ACC112 (cell line): Measurements from ENCODE around the gene ANAPC5.
A peak's percentile ranks its signal among the peaks of the same experiment; 100 is the strongest.

Source experiments
- H2AFZ ChIP-seq: fragments of 200-600 bp; sonication (generic); one replicate; pipeline ENCODE4 v1.6.0; 2017; ENCODE audit warnings: antibody characterized with exemption, low read length; ENCODE audit not compliant: unreplicated experiment
- H3K27ac ChIP-seq: fragments of 200-600 bp; sonication (generic); 2 replicates; pipeline ENCODE4 v1.5.1; 2014; ENCODE audit warnings: low read depth, mild to moderate bottlenecking, antibody characterized with exemption, low read length, moderate library complexity
- H3K27me3 ChIP-seq: fragments of 200-600 bp; sonication (generic); 2 replicates; pipeline ENCODE4 v1.6.1; 2014; ENCODE audit warnings: mild to moderate bottlenecking, antibody characterized with exemption, low read length, moderate library complexity, mixed read lengths; ENCODE audit not compliant: insufficient read depth
- H3K36me3 ChIP-seq: fragments of 200-600 bp; sonication (generic); 2 replicates; pipeline ENCODE4 v1.6.1; 2016; ENCODE audit warnings: mild to moderate bottlenecking, antibody characterized with exemption, low read length, moderate library complexity, mixed read lengths; ENCODE audit not compliant: insufficient read depth
- H3K4me1 ChIP-seq: fragments of 200-600 bp; sonication (generic); one replicate; pipeline ENCODE4 v1.6.1; 2016; ENCODE audit warnings: low read length, mixed read lengths; ENCODE audit not compliant: insufficient read depth, unreplicated experiment, control insufficient read depth
- H3K4me3 ChIP-seq: fragments of 200-600 bp; sonication (generic); 2 replicates; pipeline ENCODE4 v1.5.1; 2014; ENCODE audit warnings: mild to moderate bottlenecking, low read depth, low read length
- H3K79me2 ChIP-seq: fragments of 200-600 bp; sonication (generic); one replicate; pipeline ENCODE4 v1.6.0; 2016; ENCODE audit warnings: low read length; ENCODE audit not compliant: control insufficient read depth, unreplicated experiment, insufficient read depth

The ANAPC5 gene

GRCh38 chr12:121365416-121366062 lies 13.3 kb upstream of the ANAPC5 start:
- Histone ChIP-seq H3K27ac (no peak overlapping the region), H3K4me3 (no peak overlapping the region), H3K27me3 (no peaks in the 10 kb centered on the region), H3K4me1 (peaks cover 8% of the 10 kb centered on the region), H3K79me2 (no peaks in the 10 kb centered on the region), H2AFZ (no peak overlapping the region), H3K36me3 (no peaks in the 10 kb centered on the region)

- Histone ChIP-seq H3K4me3 (no peak overlapping the region), H3K36me3 (no peaks in the 10 kb centered on the region), H3K79me2 (no peaks in the 10 kb centered on the region), H3K27me3 (no peaks in the 10 kb centered on the region), H3K4me1 (peaks cover 8% of the 10 kb centered on the region), H3K27ac (no peak overlapping the region), H2AFZ (peak overlapping the region; percentile 46)
These were observed 12.5 kb upstream of the ANAPC5 start for GRCh38 chr12:121364683-121365121.

DNA sequence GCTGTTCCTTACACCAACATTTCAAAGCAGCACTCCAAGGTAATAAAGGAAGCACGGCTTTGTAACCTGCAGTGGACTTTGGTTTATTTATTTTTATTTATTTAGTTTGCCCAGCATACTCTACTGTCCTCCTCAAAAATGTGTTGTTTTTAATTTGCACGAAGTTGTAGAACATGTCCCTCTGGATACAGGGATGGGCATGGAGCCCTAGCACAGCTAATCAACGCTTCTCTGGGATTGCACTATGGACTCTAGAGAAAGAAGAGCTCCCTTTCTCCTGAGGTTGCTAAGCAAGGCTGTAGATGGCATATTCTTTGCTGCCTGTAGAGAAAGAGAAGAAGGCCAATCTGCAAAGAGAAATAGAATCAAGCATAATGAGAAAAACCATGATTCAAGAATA lies 5.9 kb upstream of the ANAPC5 start:
- H3K36me3 ChIP-seq: no peaks in the 10 kb centered on the region
- H3K27ac ChIP-seq: no peak overlapping the region
- H3K4me3 ChIP-seq: no peak overlapping the region
- no peaks in the 10 kb centered on the region for H3K4me1 ChIP-seq
- H3K79me2 ChIP-seq: no peaks in the 10 kb centered on the region
- no peak overlapping the region for H2AFZ ChIP-seq
- H3K27me3 ChIP-seq: no peaks in the 10 kb centered on the region

- Histone ChIP-seq H2AFZ (no peak overlapping the region), H3K27me3 (no peaks in the 10 kb centered on the region), H3K79me2 (no peaks in the 10 kb centered on the region), H3K4me1 (no peaks in the 10 kb centered on the region), H3K27ac (no peak overlapping the region), H3K4me3 (no peak overlapping the region), H3K36me3 (no peaks in the 10 kb centered on the region)
These were observed 5.1 kb upstream of the ANAPC5 start for GRCh38 chr12:121357331-121357730.

GRCh38 chr12:121356657-121357056 lies 4.4 kb upstream of the ANAPC5 start:
- Histone ChIP-seq H3K27ac (no peak overlapping the region), H2AFZ (no peak overlapping the region), H3K79me2 (peaks cover 5% of the 10 kb centered on the region), H3K4me1 (no peaks in the 10 kb centered on the region), H3K4me3 (no peak overlapping the region), H3K36me3 (no peaks in the 10 kb centered on the region), H3K27me3 (no peaks in the 10 kb centered on the region)

DNA sequence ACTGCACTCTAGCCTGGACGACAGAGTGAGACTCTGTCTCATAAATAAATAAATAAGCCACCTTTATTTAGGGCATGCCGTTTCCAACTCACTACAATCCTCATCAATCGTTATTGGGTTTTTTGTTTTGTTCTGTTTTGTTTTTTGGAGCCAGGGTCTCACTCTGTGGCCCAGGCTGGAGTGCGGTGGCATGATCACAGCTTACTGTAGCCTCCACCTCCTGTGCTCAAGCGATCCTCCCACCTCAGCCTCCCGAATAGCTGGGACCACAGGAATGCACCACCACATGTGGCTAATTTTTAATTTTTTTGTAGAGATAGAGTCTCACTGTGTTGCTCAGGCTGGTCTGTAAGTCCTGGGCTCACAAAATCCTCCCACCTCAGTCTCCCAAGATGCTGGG lies 3.6 kb upstream of the ANAPC5 start:
- Histone ChIP-seq H3K36me3 (no peaks in the 10 kb centered on the region), H2AFZ (no peak overlapping the region), H3K4me1 (peaks cover 2% of the 10 kb centered on the region), H3K27me3 (no peaks in the 10 kb centered on the region), H3K27ac (no peak overlapping the region), H3K4me3 (no peak overlapping the region), H3K79me2 (peaks cover 13% of the 10 kb centered on the region)

DNA sequence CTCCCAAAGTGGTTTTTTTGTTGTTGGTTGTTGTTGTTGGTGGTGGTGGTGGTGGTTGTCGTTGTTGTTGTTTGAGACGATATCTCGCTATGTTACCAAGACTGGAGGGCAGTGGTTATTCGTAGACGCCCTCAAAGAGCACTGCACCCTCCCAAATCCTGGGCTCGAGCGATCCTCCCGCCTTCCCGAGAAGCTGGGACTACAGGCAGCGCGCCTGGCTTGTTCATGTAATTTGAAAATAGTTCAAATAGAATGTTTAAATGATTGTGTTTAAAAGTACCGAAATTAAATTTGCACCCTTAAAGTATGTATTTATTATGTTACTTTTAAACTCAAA lies 439 bp upstream of the ANAPC5 start:
- H3K79me2 ChIP-seq: peaks cover 33% of the 10 kb centered on the region
- peak overlapping the region; percentile 96 for H3K4me3 ChIP-seq
- H3K4me1 ChIP-seq: peaks cover 6% of the 10 kb centered on the region
- no peaks in the 10 kb centered on the region for H3K27me3 ChIP-seq
- no peaks in the 10 kb centered on the region for H3K36me3 ChIP-seq
- H3K27ac ChIP-seq: peak overlapping the region; percentile 60
- peak overlapping the region; percentile 93 for H2AFZ ChIP-seq

- Histone ChIP-seq H2AFZ (no peak overlapping the region), H3K27ac (no peak overlapping the region), H3K4me3 (no peak overlapping the region), H3K79me2 (peaks cover 29% of the 10 kb centered on the region), H3K36me3 (peaks cover 15% of the 10 kb centered on the region), H3K4me1 (peaks cover 6% of the 10 kb centered on the region), H3K27me3 (no peaks in the 10 kb centered on the region)
These were observed 5.5 kb downstream of the ANAPC5 start for GRCh38 chr12:121346747-121347146.

- Histone ChIP-seq H3K36me3 (peaks cover 15% of the 10 kb centered on the region), H3K27me3 (no peaks in the 10 kb centered on the region), H3K27ac (no peak overlapping the region), H3K79me2 (peaks cover 15% of the 10 kb centered on the region), H3K4me3 (no peak overlapping the region), H3K4me1 (no peaks in the 10 kb centered on the region), H2AFZ (no peak overlapping the region)
These were observed 6.9 kb downstream of the ANAPC5 start for GRCh38 chr12:121345151-121345815.

- H3K4me1 ChIP-seq: no peaks in the 10 kb centered on the region
- no peaks in the 10 kb centered on the region for H3K27me3 ChIP-seq
- peaks cover 15% of the 10 kb centered on the region for H3K36me3 ChIP-seq
- no peak overlapping the region for H3K4me3 ChIP-seq
- H2AFZ ChIP-seq: no peak overlapping the region
- H3K27ac ChIP-seq: no peak overlapping the region
- peaks cover 9% of the 10 kb centered on the region for H3K79me2 ChIP-seq
These were observed 7.7 kb downstream of the ANAPC5 start for GRCh38 chr12:121344506-121344905.

GRCh38 chr12:121337416-121337815 lies 14.8 kb downstream of the ANAPC5 start:
- Histone ChIP-seq H3K27me3 (no peaks in the 10 kb centered on the region), H2AFZ (no peak overlapping the region), H3K79me2 (no peaks in the 10 kb centered on the region), H3K4me1 (no peaks in the 10 kb centered on the region), H3K36me3 (peaks cover 17% of the 10 kb centered on the region), H3K4me3 (no peak overlapping the region), H3K27ac (no peak overlapping the region)
